IPS-18c (cell line): ENCODE results near the gene RHOG.
"Not testable (repeated sequence)": the region's sequence is repeated elsewhere in the genome, so short reads cannot be mapped to it uniquely, and the experiment has no call there.

Experiments
- H3K4me3 ChIP-seq: 2 replicates; pipeline ENCODE4 v1.7.0; 2013; ENCODE audit warnings: low read depth, mild to moderate bottlenecking, low read length, moderate library complexity; ENCODE audit not compliant: insufficient read depth
- H3K9me3 ChIP-seq: one replicate; pipeline ENCODE4 v1.6.1; 2013; ENCODE audit warnings: mild to moderate bottlenecking, low read length, moderate library complexity; ENCODE audit not compliant: control insufficient read depth, insufficient read depth

Gene RHOG

GRCh38 chr11:3803726-3804495, 36.8 kb downstream of the RHOG start:
- no peaks in the 10 kb centered on the region for H3K9me3 ChIP-seq
- H3K4me3 ChIP-seq, result no peak overlapping the region

GRCh38 chr11:3802011-3802790, 38.6 kb downstream of the RHOG start:
- H3K9me3 ChIP-seq, result no peaks in the 10 kb centered on the region
- no peak overlapping the region for H3K4me3 ChIP-seq

GRCh38 chr11:3799873-3800272, 40.9 kb downstream of the RHOG start:
- no peak overlapping the region for H3K4me3 ChIP-seq
- H3K9me3 ChIP-seq, result no peaks in the 10 kb centered on the region

- Histone ChIP-seq H3K9me3 (no peaks in the 10 kb centered on the region), H3K4me3 (no peak overlapping the region)
These were observed 41.6 kb downstream of the RHOG start for GRCh38 chr11:3799143-3799542.

GRCh38 chr11:3797329-3798090, 43.2 kb downstream of the RHOG start, which contains the start of gene NUP98:
TSS of gene NUP98 (minus strand) at chr11:3797554. CDS start at chr11:3782117, 15,437 bp downstream.
- H3K4me3 ChIP-seq, result peak within 1 kb of the TSS; percentile 91
- no peaks in the 10 kb centered on the region for H3K9me3 ChIP-seq

- Histone ChIP-seq H3K4me3 (peak overlapping the region; percentile 91), H3K9me3 (no peaks in the 10 kb centered on the region)
These were observed 43.9 kb downstream of the RHOG start for GRCh38 chr11:3796801-3797328.

DNA sequence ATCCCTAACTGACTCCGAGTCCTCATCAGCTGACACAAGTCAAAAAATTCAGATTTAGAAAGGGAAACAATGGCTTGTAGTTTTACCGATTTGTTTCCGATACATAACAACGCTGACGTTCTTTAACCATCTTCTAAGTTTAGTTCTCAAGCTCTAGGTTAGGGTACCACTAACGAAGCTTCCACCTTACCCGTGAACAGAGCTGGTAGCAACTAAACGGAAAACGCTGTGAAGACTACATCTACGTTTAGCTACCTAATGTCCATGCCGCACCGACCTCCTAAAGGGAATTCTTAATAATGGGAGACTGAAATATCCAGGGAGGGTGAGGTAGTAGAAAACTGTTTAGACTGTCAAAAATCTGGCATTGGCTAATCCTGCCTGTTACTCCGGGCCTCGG, 44.4 kb downstream of the RHOG start:
- H3K4me3 ChIP-seq, result peak overlapping the region; percentile 91
- no peaks in the 10 kb centered on the region for H3K9me3 ChIP-seq

- Histone ChIP-seq H3K4me3 (peak overlapping the region; percentile 91), H3K9me3 (no peaks in the 10 kb centered on the region)
These were observed 44.8 kb downstream of the RHOG start for GRCh38 chr11:3796002-3796311.

GRCh38 chr11:3795131-3796001, 45.4 kb downstream of the RHOG start:
- no peaks in the 10 kb centered on the region for H3K9me3 ChIP-seq

DNA sequence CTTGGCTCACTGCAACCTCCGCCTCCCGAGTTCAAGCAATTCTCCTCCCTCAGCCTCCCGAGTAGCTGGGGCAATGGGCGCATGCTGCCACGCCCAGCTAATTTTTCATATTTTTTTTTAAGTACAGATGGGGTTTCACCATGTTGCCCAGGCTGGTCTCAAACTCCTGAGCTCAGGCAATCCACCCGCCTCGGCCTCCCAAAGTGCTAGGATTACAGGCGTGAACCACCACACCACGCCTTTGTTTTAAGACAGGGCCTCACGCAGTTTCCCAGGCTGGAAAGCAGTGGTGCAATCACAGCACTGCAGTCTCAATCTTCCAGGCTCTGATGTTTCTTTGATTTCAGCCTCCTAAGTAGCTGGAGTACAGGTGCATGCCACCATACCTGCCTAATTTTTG, 46.4 kb downstream of the RHOG start:
- not testable (repeated sequence) for H3K9me3 ChIP-seq, H3K4me3 ChIP-seq

More at GRCh38 chr11:3795131-3796001, 45.4 kb downstream of the RHOG start:
- H3K4me3 ChIP-seq, result peak overlapping the region; percentile 91; the same call in 1 of the 2 replicates

DNA sequence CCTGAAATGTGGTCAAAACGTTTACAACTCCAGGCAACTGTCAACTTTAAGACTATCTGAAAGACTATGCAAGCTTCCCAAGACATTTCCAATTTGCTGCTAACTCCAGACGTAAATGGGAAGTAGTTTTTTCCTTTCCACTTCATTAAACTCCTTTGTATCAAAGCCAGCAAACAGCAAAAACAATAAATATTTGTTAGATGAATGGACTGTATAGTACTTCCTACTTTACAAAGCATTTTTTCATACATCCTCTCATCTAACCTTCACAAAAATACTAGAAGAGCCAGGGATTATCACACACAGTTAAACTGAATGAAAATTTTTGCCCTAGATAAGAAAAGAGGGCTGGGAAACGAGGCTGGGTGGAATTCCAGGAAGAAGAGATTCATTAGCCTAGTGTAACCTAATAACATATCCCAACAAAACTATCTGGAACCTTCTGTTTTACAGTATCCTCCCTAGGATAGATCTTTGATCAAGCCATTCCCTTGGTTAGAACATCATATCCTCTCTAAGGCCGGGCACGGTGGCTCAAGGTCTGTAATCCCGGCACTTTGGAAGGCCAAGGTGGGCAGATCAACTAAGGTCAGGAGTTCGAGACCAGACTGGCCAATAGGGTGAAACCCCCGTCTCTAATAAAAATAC, 53.9 kb downstream of the RHOG start:
- H3K9me3 ChIP-seq, result no peaks in the 10 kb centered on the region
- no peak overlapping the region for H3K4me3 ChIP-seq

- Histone ChIP-seq H3K4me3 (no peak overlapping the region), H3K9me3 (no peaks in the 10 kb centered on the region)
These were observed 57.1 kb downstream of the RHOG start for GRCh38 chr11:3783611-3784010.

DNA sequence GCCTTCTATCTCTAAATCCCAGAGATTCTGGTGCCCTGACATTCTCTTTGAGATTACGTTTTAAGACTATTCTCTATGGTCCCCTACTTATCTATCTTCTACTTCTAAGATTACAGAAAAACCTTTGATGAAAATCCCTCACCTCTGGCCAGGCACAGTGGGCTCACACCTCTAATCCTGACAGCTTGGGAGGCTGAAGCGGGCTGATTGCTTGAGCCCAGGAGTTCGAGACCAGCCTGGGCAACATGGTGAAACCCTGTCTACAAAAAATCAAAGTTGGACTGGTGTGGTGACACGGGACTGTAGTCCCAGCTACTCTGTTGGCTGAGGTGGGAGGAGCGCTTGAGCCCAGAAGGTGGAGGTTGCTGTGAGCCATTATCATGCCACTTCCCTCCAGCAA, 57.8 kb downstream of the RHOG start:
- Histone ChIP-seq H3K4me3 (no peak overlapping the region), H3K9me3 (no peaks in the 10 kb centered on the region)

- no peaks in the 10 kb centered on the region for H3K9me3 ChIP-seq
- H3K4me3 ChIP-seq, result no peak overlapping the region
These were observed 59.3 kb downstream of the RHOG start for GRCh38 chr11:3781423-3781822.
